ENCODE results near the gene CCNA1.

Gene CCNA1

GRCh38 chr13:36432106-36432544 lies at the start of gene CCNA1:
CCNA1 (plus strand) TSS chr13:36432495; CDS start chr13:36433057, 562 bp downstream.
- in situ Hi-C loops (cut with MboI; ENCODE audit: low sequenced_read_pairs) = no loop called here

DNA sequence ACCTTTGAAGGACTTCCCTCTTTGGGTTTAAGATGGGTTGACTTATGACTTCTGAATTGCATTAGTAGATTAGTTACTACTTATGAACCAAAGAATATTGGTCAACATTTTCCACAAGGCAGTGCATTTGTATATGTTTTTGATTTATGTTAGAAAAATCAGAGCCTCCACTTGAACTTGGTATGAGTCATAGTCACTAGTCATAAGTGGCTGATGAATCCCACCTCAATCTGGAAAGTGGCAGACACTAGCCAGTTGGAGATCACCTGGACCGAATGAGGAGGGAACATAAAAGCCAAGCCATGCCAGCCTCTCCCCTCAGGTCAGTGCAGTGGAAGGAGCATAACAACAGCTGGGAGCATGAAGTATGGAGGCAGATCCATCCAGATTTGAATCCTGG lies 46.8 kb upstream of the CCNA1 start:
- in situ Hi-C loops (cut with MboI; ENCODE audit: low sequenced_read_pairs) = no loop called here

- in situ Hi-C loops (cut with MboI; ENCODE audit: low sequenced_read_pairs) = no loop called here
Measured at GRCh38 chr13:36395280-36395679, 37.0 kb upstream of the CCNA1 start.

GRCh38 chr13:36405151-36405550 lies 27.1 kb upstream of the CCNA1 start:
- in situ Hi-C loops (cut with MboI; ENCODE audit: low sequenced_read_pairs) = no loop called here

DNA sequence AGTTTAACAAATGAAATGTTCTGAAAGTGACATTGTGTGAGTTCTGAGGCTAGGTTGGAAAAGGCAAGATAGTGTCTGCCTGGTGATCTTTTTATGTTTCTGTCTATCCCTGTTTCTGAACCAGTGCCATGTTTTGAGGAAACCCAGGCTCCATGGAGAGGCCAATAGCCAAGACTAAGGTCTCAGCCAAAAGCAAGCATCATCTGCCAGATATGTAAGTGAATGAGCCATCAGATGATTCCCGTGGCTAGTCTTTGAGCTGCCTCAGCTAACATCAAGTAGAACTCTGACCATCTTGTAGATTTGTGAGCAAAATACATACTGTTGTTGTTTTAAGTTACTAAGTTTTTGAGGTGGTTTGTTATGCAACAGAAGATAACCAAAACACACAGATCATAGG lies 19.6 kb upstream of the CCNA1 start:
- in situ Hi-C loops (cut with MboI; ENCODE audit: low sequenced_read_pairs) = no loop called here

GRCh38 chr13:36413161-36413560 lies 19.1 kb upstream of the CCNA1 start:
- in situ Hi-C loops (cut with MboI; ENCODE audit: low sequenced_read_pairs) = no loop called here

GRCh38 chr13:36414461-36414860 lies 17.8 kb upstream of the CCNA1 start:
- in situ Hi-C loops (cut with MboI; ENCODE audit: low sequenced_read_pairs) = no loop called here

GRCh38 chr13:36417331-36417730 lies 15.0 kb upstream of the CCNA1 start:
- in situ Hi-C loops (cut with MboI; ENCODE audit: low sequenced_read_pairs) = no loop called here

GRCh38 chr13:36418022-36418805 lies 14.1 kb upstream of the CCNA1 start:
- in situ Hi-C loops (cut with MboI; ENCODE audit: low sequenced_read_pairs) = no loop called here

DNA sequence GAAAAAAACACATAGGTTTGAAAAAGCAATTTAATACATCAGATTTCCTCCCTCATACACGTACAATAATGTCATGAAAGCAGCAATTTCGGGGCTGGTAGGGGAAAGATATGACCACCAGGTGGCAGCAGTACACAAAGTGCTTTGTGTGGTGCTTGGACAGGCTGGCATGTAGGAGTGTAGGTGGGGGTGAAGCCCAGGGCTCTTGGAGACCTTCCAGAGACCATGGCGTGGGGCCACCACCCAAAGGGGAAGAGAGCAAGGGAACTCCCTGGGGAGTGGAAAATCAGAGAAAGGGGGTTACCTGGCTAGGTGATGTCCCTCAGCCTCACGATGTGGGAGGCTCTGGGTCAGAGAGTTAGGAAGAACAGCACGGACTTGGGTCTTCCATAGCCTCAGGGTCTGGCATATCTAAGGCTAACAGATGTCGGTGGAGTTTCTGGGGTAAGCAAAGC lies 11.8 kb upstream of the CCNA1 start:
- in situ Hi-C loops (cut with MboI; ENCODE audit: low sequenced_read_pairs) = no loop called here

GRCh38 chr13:36421447-36421846 lies 10.8 kb upstream of the CCNA1 start:
- in situ Hi-C loops (cut with MboI; ENCODE audit: low sequenced_read_pairs) = no loop called here

- in situ Hi-C loops (cut with MboI; ENCODE audit: low sequenced_read_pairs) = no loop called here
Measured at GRCh38 chr13:36428086-36428485, 4.2 kb upstream of the CCNA1 start.

DNA sequence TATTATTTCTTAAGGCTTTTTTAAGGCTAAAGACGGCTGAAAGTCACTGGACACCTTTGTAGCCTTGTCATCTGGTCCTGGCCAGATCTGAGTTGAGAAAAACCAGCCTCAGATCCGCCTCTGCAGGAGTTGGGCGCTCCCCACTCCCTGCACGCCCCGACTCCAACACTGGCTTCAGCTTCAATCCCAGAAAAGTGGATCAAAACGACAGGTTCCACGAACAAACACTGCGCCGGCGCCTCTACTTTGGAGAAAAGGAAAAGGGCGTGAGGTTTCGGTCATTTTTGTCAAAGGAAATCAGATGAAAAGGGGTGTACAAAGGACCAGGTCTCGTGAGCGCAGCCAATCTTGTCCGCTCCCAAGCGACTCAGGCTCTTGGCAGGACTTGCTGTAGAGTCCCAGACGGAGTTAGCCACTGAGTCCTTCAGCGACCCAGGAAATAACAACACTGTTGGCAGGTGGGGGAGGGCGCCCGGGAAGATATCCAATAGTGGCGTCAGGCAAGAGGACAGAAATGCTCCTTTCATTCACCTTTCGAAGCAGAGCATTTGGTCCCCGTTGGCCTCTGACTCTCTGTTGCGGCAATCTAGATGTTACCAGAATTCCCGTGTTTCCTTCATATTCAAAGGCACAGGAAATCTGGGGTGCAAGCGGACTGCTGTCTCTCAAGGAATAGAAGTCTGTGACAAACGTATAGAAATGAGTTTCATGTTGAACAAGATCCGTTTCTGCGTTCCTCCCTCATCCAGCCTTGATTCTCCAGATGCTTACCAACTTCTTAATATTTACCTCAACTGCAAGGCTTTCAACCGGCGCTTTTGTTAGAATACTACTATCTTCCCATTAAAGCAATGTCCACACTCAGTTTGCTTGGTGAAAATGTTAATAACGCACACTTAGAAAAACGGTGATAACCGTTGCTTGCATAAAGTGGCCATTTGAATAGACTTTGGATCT lies 1.8 kb upstream of the CCNA1 start:
- in situ Hi-C loops (cut with MboI; ENCODE audit: low sequenced_read_pairs) = no loop called here

GRCh38 chr13:36431204-36432105 lies 840 bp upstream of the CCNA1 start:
- in situ Hi-C loops (cut with MboI; ENCODE audit: low sequenced_read_pairs) = no loop called here

- in situ Hi-C loops (cut with MboI; ENCODE audit: low sequenced_read_pairs) = no loop called here
Measured at GRCh38 chr13:36436811-36437210, 4.5 kb downstream of the CCNA1 start.

DNA sequence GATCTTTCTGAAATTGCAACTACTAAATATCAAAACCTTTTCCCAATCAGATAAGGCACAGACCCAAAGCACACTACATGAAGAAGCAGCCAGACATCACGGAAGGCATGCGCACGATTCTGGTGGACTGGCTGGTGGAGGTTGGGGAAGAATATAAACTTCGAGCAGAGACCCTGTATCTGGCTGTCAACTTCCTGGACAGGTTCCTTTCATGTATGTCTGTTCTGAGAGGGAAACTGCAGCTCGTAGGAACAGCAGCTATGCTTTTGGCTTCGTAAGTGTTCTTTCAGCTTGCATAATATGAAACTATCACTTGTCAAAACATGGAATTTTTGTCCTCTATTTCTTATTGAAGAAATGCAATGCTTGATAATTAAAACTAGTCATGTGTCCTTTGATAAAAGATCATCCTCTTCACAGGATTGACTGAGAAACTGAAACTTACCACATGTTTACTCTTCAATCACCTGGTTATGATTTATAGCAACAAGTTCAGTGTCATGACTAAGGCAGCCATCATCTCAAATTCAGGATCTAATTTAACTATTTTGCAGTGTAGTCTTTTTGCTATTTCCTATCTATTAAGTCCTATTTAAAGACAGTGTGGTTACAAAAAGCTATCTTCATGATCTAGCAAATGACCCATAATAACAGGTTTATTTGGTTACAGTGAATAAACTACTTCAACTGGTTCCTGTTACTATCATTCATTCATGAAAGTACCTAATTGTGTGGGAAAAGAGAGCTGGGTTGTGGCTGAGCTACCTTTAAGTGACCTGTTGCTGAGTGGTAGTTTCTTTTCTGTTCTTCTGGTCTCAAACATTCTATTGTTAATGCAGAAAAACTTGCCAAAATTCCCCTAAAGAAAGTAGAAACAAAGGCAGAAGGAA lies 6.5 kb downstream of the CCNA1 start:
- in situ Hi-C loops (cut with MboI; ENCODE audit: low sequenced_read_pairs) = no loop called here

DNA sequence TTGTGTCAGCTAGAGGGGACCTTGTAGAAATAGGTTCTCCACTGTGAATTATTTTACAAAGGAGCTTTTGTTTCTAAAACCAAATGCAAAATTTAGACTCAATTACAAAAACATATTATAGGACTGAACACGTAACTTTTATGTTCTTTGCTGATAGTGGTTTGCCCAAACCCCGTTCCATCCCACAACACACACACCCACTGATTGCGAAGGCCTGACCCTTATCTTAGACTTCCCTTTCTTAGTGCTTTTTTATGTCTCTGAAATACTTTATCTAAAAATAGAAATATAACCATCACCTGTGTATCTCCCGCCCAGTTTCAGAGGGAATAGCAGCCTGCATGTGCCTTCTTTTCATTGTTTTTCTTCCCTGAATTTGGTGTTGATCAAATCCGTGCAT lies 13.0 kb downstream of the CCNA1 start:
- in situ Hi-C loops (cut with MboI; ENCODE audit: low sequenced_read_pairs) = no loop called here

DNA sequence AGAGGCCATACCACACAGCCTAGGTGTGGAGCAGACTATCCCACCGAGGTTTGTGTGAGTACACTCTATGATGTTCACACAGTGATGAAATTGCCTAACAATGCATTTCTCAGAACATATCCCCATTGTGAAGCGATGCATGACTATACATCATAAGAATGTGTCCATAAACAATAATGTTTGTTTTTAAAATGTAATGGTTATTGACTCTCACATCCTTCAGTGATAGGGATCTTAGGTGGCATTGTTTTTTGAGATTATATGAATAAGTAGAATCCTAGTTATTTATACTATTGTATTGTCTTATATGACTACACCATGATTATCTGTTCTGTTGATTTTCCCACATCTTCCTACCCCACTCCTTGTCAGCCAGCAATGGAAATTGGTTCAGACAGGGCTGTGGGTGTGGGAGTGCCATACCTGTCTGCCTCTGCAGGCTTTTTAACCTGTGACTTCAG lies 13.6 kb downstream of the CCNA1 start:
- in situ Hi-C loops (cut with MboI; ENCODE audit: low sequenced_read_pairs) = no loop called here

- in situ Hi-C loops (cut with MboI; ENCODE audit: low sequenced_read_pairs) = no loop called here
Measured at GRCh38 chr13:36447501-36447900, 15.2 kb downstream of the CCNA1 start.

DNA sequence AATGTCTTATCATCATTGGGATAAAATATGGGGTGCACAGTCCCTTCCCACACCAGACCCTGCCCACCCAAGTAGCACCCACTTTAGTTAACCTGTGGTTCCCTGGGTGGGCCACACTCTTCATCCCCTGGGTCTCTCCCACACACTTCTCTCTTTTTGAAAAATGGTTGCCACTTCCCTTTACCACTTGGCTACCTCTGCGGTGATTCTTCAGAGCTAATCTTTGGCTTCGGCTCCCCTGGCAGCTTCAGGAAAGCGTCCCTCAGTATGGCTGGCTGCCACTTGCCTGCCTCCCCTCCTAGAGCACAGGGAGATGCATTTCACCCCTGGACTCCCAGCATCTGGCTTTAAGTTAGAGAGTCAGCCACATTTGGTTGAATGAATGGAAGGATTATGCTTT lies 18.2 kb downstream of the CCNA1 start:
- in situ Hi-C loops (cut with MboI; ENCODE audit: low sequenced_read_pairs) = no loop called here

Data from hTERT RPE-1 (cell line).